MCF 10A (cell line): ENCODE data around the gene GLYAT. TPM values are rescaled to one million over a fixed set of nuclear protein-coding genes. Genes with fewer than 3 reads are reported as not detected.

Experiments used
- BruUV-seq: library from RNA; stranded (reverse); fragments of 400-500 nt; replicated peaks from 2 replicates; lab custom pipeline; 2021; lab: Mats Ljungman, UMichigan
- CTCF ChIA-PET: fragments of 300-600 bp; sonication (Branson Sonifier 250); formaldehyde crosslinking; extraction: SDS; loops from one replicate; lab custom pipeline; 2021; ENCODE audit warnings: antibody characterized with exemption, inconsistent platforms; lab: Yijun Ruan, JAX
- POLR2A ChIA-PET: fragments of 300-600, 350-650 bp; sonication (Branson Sonifier 250); formaldehyde crosslinking; extraction: SDS; loops from one replicate; lab custom pipeline; 2020; ENCODE audit warnings: antibody characterized with exemption, inconsistent platforms; lab: Yijun Ruan, JAX
- DNase-seq: peaks from one replicate; pipeline ENCODE4 v3.0.0-alpha.2; 2018; ENCODE audit not compliant: unreplicated experiment
- H3K27ac Mint-ChIP-seq: one replicate; pipeline ENCODE4 v1.8.0; 2022; ENCODE audit warnings: mild to moderate bottlenecking, low read depth, mixed read lengths; ENCODE audit not compliant: unreplicated experiment
- H3K27me3 Mint-ChIP-seq: one replicate; pipeline ENCODE4 v1.8.0; 2022; ENCODE audit warnings: mixed read lengths; ENCODE audit not compliant: insufficient read depth, unreplicated experiment
- H3K36me3 Mint-ChIP-seq: one replicate; pipeline ENCODE4 v1.8.0; 2022; ENCODE audit warnings: mild to moderate bottlenecking, moderate library complexity, mixed read lengths; ENCODE audit not compliant: insufficient read depth, unreplicated experiment
- H3K4me1 Mint-ChIP-seq: one replicate; pipeline ENCODE4 v1.8.0; 2022; ENCODE audit warnings: mixed read lengths; ENCODE audit not compliant: insufficient read depth, unreplicated experiment
- H3K4me3 Mint-ChIP-seq: one replicate; pipeline ENCODE4 v1.8.0; 2022; ENCODE audit warnings: mild to moderate bottlenecking, moderate library complexity, mixed read lengths; ENCODE audit not compliant: unreplicated experiment
- H3K9me3 Mint-ChIP-seq: one replicate; pipeline ENCODE4 v1.8.0; 2022; ENCODE audit warnings: mixed read lengths; ENCODE audit not compliant: unreplicated experiment
- intact Hi-C: fragments of 100-400 bp; cut with micrococcal nuclease; formaldehyde crosslinking; loops from 2 replicates; pipeline ENCODE4 v1.14.1; 2022
- total RNA-seq: library from RNA; stranded (reverse); gene quantifications from 2 replicates; pipeline ENCODE4 v1.2.3, GENCODE V29; 2022
- TF ChIP-seq, protein P1 (sequence below): fragments of 200-600 bp; IDR thresholded peaks from one replicate; pipeline ENCODE4 v1.8.0; 2022; ENCODE audit warnings: antibody characterized with exemption, mild to moderate bottlenecking; ENCODE audit not compliant: unreplicated experiment

GLYAT gene
- total RNA-seq, 1 experiment from 2014 or later: not detected

DNA sequence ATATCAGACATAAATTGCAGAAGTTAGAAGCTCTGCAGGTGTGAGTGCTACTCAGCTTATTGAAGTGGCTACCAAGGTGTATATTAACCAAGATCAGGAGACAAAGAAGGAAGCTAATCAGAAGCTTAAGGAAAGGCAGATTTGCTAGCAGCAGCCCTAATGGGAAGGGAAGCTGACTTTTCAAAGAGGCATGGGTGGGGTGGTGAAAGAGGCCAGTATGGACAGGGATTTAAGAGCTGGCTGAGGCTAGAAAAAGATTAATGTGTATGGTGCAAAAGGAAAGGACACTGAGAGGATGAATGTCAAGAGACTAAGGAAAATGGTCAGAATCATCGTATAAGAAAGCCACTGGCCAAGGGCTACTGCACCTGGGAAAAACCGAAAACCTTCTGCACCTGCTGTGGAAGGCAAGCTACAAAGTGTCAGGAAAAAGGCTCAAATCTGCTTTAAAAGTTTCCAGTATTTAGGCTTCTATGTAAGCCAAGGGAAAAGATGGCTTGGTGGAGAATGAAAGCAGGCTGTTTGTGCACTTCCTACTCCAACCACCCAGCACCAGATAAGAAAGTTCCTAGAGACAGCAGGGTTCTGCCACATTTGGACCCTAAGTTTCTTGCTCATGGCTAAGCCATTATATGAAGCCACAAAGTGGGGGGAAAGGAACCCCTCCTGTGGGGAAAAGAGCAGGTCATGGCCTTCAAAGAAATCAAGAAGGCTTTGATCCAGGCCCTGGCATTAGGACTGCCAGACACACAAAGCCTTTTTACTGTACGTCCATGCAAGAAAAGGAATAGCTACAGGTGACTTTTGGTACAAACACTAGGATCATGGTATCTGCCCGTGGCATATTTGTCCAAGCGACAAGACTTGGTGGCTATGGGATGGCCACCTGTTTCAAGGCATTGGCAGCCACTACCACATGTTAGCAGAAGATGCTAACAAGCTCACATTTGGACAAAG is 40.9 kb upstream of the GLYAT start:
- DNase-seq: no peak
- no peaks in the 10 kb centered on the region for H3K36me3 Mint-ChIP-seq
- peaks cover 23% of the 10 kb centered on the region for H3K4me1 Mint-ChIP-seq
- no peaks in the 10 kb centered on the region for H3K9me3 Mint-ChIP-seq
- POLR2A ChIA-PET: interaction anchor here (1.3 kb wide), 1 partner anchor 14 kb away, joined by 3 read pairs; no protein-coding TSS in a partner anchor
- H3K27ac Mint-ChIP-seq: no peak overlapping the region
- intact Hi-C loops: loop anchor here (5.0 kb wide), 2 partner anchors 120 to 195 kb away; partner anchors contain the start of genes LPXN and ZFP91
- H3K4me3 Mint-ChIP-seq: no peak overlapping the region
- CTCF ChIA-PET: interaction anchor here (0.6 to 3.2 kb wide), 4 partner anchors 16 to 119 kb away, joined by 3 to 20 read pairs (median 5); no protein-coding TSS in a partner anchor
- no TSS peak for BruUV-seq
- TF ChIP-seq, protein P1, sequence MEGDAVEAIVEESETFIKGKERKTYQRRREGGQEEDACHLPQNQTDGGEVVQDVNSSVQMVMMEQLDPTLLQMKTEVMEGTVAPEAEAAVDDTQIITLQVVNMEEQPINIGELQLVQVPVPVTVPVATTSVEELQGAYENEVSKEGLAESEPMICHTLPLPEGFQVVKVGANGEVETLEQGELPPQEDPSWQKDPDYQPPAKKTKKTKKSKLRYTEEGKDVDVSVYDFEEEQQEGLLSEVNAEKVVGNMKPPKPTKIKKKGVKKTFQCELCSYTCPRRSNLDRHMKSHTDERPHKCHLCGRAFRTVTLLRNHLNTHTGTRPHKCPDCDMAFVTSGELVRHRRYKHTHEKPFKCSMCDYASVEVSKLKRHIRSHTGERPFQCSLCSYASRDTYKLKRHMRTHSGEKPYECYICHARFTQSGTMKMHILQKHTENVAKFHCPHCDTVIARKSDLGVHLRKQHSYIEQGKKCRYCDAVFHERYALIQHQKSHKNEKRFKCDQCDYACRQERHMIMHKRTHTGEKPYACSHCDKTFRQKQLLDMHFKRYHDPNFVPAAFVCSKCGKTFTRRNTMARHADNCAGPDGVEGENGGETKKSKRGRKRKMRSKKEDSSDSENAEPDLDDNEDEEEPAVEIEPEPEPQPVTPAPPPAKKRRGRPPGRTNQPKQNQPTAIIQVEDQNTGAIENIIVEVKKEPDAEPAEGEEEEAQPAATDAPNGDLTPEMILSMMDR: no peak
- H3K27me3 Mint-ChIP-seq: no peaks in the 10 kb centered on the region

DNA sequence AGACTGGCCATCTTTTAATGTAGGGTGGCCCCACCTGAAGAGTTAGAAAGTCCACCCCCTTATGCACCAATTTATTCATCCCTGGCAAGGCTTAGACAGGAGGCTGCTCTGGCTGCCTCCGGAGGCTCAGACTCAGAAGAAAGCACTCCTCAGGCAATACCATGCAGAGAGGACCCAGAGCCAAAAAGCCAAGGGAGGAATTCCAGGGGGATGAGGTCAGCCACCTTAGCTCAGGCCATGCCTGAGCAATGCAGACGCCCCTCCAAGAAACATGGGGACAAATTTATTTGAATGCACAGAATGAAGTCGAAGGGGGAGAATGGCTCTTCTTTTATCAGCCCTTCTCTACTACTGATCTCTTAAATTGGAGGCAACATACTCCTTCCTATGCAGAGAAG is 39.7 kb upstream of the GLYAT start:
- DNase-seq: peak; percentile 18
- no TSS peak for BruUV-seq
- peaks cover 23% of the 10 kb centered on the region for H3K4me1 Mint-ChIP-seq
- H3K9me3 Mint-ChIP-seq: no peaks in the 10 kb centered on the region
- POLR2A ChIA-PET: interaction anchor here (1.3 kb wide), 1 partner anchor 15 kb away, joined by 3 read pairs; no protein-coding TSS in a partner anchor
- CTCF ChIA-PET: interaction anchor here (0.6 to 3.2 kb wide), 3 partner anchors 17 to 1016 kb away, joined by 3 to 20 read pairs (median 7); no protein-coding TSS in a partner anchor
- H3K36me3 Mint-ChIP-seq: no peaks in the 10 kb centered on the region
- TF ChIP-seq, protein P1: no peak
- H3K27me3 Mint-ChIP-seq: no peaks in the 10 kb centered on the region
- H3K27ac Mint-ChIP-seq: no peak overlapping the region
- intact Hi-C loops: loop anchor here (5.0 kb wide), 2 partner anchors 119 to 194 kb away; partner anchors contain the start of genes LPXN and ZFP91
- no peak overlapping the region for H3K4me3 Mint-ChIP-seq

DNA sequence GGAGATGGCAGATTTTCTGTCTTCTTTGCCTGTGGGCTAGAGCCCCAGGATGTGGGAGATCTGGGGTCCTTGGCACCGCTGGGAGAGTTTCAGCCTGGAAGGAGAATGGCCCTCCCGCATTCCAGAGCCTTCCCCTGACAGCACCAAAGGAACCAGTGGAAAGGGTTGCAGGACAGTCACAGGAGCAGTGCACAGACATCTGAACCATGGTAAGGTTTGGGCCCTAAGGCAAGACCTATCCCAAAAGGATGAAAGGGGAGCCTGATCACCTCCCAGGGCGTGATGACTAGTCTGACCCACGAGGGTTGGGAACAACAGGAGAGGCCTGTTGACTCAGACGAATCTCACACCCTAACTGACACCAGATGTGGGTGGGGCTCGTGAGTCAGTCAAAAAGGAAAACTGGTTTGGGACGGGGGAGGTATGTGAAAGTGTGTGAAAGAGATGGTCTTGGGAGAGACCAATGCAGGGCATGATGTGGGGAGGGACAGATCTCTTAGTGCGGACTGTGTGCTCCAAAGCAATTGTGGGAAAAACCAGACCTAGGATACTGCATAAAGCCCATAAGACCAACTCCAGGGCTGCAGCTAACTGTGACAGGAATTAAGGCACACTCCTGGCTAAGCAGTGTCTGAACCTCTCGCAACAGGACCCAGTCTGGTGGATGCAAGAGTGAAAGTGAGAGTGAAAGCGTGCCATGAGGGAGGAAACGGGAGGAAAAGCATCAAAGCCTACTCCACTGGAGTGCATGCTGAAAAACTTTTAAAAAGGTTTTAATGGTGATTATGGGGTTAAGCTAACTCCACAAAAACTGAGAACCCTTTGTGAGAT is 39.1 kb upstream of the GLYAT start:
- DNase-seq: peak; percentile 95
- ChIA-PET POLR2A (interaction anchor here (0.7 to 1.3 kb wide), 2 partner anchors 15 to 374 kb away, joined by 3 to 4 read pairs; no protein-coding TSS in a partner anchor), CTCF (interaction anchor here (0.6 to 3.2 kb wide), 2 partner anchors 18 to 1015 kb away, joined by 3 to 20 read pairs; no protein-coding TSS in a partner anchor)
- peak overlapping the region; percentile 53 for H3K27ac Mint-ChIP-seq
- intact Hi-C loops: loop anchor here (5.0 kb wide), 2 partner anchors 119 to 194 kb away; partner anchors contain the start of genes LPXN and ZFP91
- H3K36me3 Mint-ChIP-seq: no peaks in the 10 kb centered on the region
- H3K4me1 Mint-ChIP-seq: peaks cover 23% of the 10 kb centered on the region
- H3K9me3 Mint-ChIP-seq: no peaks in the 10 kb centered on the region
- H3K4me3 Mint-ChIP-seq: peak overlapping the region; percentile 46
- TF ChIP-seq, protein P1: no peak
- BruUV-seq: no TSS peak
- no peaks in the 10 kb centered on the region for H3K27me3 Mint-ChIP-seq
